ENCODE data around the gene FOLR3. TPM values are rescaled to one million over a fixed set of nuclear protein-coding genes. Genes with fewer than 3 reads are reported as not detected.
"Not testable (repeated sequence)": the region's sequence is repeated elsewhere in the genome, so short reads cannot be mapped to it uniquely, and the experiment has no call there.

Gene FOLR3
- total RNA-seq, 1 experiment from 2014 or later, result not detected

DNA sequence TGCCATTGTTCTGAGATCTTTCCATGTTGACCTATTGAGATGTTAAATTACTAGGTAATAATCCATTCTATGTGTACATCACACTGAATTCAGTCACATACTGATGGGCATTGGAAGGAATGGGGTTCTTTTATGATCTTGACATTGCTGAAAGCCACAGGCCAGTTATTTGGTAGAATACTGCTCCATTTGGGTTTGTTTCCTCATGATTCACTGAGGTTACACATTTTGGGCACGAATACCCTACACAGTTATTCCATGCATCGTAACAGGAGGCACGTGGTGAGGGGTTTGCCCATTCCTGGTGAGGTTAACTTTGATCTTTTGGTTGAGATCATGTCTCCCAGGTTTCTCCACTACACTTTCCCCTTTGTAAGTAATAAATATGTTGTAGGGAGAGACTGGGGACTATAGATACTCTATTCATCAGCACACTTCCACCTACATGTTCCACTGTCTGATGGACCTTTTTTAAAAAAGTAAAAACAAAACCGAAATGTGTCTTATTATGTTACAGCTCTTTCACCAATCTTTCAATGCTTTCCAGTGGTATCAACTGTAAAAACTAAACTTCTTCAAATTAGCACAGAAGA is 44.4 kb downstream of the FOLR3 start:
- Histone ChIP-seq H3K4me3 (ENCODE audit: low read length) (no peak overlapping the region), H3K9me2 (replicated peaks; ENCODE audit: low read length) (no peaks in the 10 kb centered on the region), H4K20me1 (ENCODE audit: low read length) (no peaks in the 10 kb centered on the region), H3K4me2 (ENCODE audit: low read length) (no peak overlapping the region), H3K27ac (ENCODE audit: low read length) (no peak overlapping the region), H3K79me2 (ENCODE audit: low read length) (no peaks in the 10 kb centered on the region), H3K9ac (ENCODE audit: low read length) (no peak overlapping the region), H3K9me3 (ENCODE audit: low read length) (no peaks in the 10 kb centered on the region), H2AFZ (ENCODE audit: low read length) (no peak overlapping the region), H3K27me3 (ENCODE audit: low read length) (0 out of 2 replicates have a peak, but pooled peaks cover 3% of the 10 kb centered on the region), H3K36me3 (ENCODE audit: low read depth, low read length) (no peaks in the 10 kb centered on the region), H3F3A (ENCODE audit: low read length, unreplicated experiment) (no peaks in the 10 kb centered on the region), H3K4me1 (ENCODE audit: insufficient read depth, low read length) (0 out of 2 replicates have a peak, but pooled peaks cover 4% of the 10 kb centered on the region)
- DNase-seq (no peak), ATAC-seq (no peak)
- TF ChIP-seq EZH2 (IDR thresholded peaks at IDR 0.05; ENCODE audit: low read length, unreplicated experiment) (no peak), EZH2phosphoT487 (IDR thresholded peaks at IDR 0.05; ENCODE audit: borderline replicate concordance, low read length) (no peak)
- TF ChIP-seq, protein P1, sequence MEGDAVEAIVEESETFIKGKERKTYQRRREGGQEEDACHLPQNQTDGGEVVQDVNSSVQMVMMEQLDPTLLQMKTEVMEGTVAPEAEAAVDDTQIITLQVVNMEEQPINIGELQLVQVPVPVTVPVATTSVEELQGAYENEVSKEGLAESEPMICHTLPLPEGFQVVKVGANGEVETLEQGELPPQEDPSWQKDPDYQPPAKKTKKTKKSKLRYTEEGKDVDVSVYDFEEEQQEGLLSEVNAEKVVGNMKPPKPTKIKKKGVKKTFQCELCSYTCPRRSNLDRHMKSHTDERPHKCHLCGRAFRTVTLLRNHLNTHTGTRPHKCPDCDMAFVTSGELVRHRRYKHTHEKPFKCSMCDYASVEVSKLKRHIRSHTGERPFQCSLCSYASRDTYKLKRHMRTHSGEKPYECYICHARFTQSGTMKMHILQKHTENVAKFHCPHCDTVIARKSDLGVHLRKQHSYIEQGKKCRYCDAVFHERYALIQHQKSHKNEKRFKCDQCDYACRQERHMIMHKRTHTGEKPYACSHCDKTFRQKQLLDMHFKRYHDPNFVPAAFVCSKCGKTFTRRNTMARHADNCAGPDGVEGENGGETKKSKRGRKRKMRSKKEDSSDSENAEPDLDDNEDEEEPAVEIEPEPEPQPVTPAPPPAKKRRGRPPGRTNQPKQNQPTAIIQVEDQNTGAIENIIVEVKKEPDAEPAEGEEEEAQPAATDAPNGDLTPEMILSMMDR (conservative IDR thresholded peaks at IDR 0.05; ENCODE audit: low read depth, low read length), result no peak
- CTCF ChIA-PET, result no interaction called here
- no TSS peak for BruUV-seq (replicated peaks)
- intact Hi-C loops (cut with micrococcal nuclease), result loop anchor here (5.0 kb wide), 1 partner anchor 78 kb away; the partner anchor contains the start of gene LAMTOR1
- POLR2A ChIA-PET (ENCODE audit: unreplicated experiment), result interaction anchor here (0.6 kb wide), 1 partner anchor 58 kb away, joined by 8 read pairs; no protein-coding TSS in a partner anchor

DNA sequence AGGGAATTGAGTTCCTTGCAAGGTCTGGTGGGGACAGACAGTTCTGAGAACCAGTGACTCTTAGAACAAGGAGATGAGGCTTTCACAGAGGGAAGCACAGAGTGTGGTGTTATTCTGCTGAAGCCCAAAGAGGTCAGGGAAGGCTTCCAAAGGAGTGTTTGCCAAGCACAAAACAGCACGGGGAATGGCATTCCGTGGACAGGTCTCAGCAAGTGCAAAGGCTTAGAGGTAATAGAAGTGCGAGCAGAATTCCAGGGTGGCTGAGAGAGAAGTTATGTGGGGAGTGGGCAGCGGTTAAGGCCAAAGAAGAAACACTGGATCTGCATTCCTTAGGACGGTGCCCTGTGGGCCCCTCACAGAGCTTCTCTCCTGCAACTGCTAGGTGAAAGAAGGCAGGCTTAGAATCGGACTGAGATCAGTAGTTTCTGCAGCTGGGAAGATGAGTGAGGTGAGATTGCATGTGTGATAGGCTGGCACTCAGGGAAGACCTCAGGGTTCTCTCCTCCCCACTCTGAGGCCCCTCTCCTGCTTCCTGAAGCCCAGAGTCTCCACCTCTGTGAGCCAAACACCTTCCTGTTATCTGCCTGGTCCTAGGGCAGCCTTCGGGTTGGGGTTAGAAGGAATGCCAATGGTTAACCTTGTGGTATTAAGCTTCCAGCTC is 45.5 kb downstream of the FOLR3 start:
- H3K79me2 ChIP-seq (ENCODE audit: low read length); H3F3A ChIP-seq (ENCODE audit: low read length, unreplicated experiment); H3K27ac ChIP-seq (ENCODE audit: low read length); ATAC-seq; BruUV-seq (replicated peaks); H2AFZ ChIP-seq (ENCODE audit: low read length); H3K4me3 ChIP-seq (ENCODE audit: low read length); H3K27me3 ChIP-seq (ENCODE audit: low read length); H3K4me1 ChIP-seq (ENCODE audit: insufficient read depth, low read length); H3K4me2 ChIP-seq (ENCODE audit: low read length); H3K9me2 ChIP-seq (replicated peaks; ENCODE audit: low read length); H3K9me3 ChIP-seq (ENCODE audit: low read length); DNase-seq; H3K36me3 ChIP-seq (ENCODE audit: low read depth, low read length); H3K9ac ChIP-seq (ENCODE audit: low read length); POLR2A ChIA-PET (ENCODE audit: unreplicated experiment); H4K20me1 ChIP-seq (ENCODE audit: low read length): not testable (repeated sequence)
- intact Hi-C loops (cut with micrococcal nuclease), result loop anchor here (5.0 kb wide), 1 partner anchor 79 kb away; the partner anchor contains the start of gene LAMTOR1
- CTCF ChIA-PET, result interaction anchor here (0.6 kb wide), 1 partner anchor 39 kb away, joined by 3 read pairs; no protein-coding TSS in a partner anchor

DNA sequence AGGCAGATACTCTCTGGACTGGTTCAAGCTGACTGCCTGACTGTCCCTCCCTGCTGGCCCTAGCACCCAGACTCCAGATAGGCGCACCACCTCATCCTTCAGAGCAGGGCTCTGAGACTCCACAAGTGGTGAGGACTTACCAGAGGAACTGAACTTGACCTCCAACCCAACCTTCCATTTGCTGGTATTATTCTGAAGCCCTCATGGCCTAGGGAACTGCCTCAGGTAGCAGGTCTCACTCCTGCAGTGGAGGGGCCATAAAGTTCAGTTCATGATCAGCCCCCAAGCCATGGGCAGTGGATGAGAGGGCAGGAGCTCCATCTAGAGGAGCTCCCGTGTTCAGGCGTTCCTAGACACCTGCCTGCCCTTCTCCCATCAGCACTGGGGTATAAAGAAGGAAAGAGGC is 46.0 kb downstream of the FOLR3 start:
- CTCF ChIA-PET; H3K27me3 ChIP-seq (ENCODE audit: low read length); H3K4me2 ChIP-seq (ENCODE audit: low read length); H3K36me3 ChIP-seq (ENCODE audit: low read depth, low read length); H3K9ac ChIP-seq (ENCODE audit: low read length); H3K79me2 ChIP-seq (ENCODE audit: low read length); H3K9me2 ChIP-seq (replicated peaks; ENCODE audit: low read length); ATAC-seq; H3K4me1 ChIP-seq (ENCODE audit: insufficient read depth, low read length); H4K20me1 ChIP-seq (ENCODE audit: low read length); H3K4me3 ChIP-seq (ENCODE audit: low read length); H3K27ac ChIP-seq (ENCODE audit: low read length); H3K9me3 ChIP-seq (ENCODE audit: low read length); BruUV-seq (replicated peaks); H3F3A ChIP-seq (ENCODE audit: low read length, unreplicated experiment); H2AFZ ChIP-seq (ENCODE audit: low read length): not testable (repeated sequence)
- POLR2A ChIA-PET (ENCODE audit: unreplicated experiment), result interaction anchor here (0.6 kb wide), 1 partner anchor 9 kb away, joined by 3 read pairs; no protein-coding TSS in a partner anchor
- peak; percentile 17 for DNase-seq
- intact Hi-C loops (cut with micrococcal nuclease), result loop anchor here (5.0 kb wide), 1 partner anchor 79 kb away; the partner anchor contains the start of gene LAMTOR1

Data from PC-3 (cell line).